ENCODE measurements around the gene ZIC4.

- TF ChIP-seq CEBPB (IDR thresholded peaks at IDR 0.05) (no peak), MAX (IDR thresholded peaks at IDR 0.05) (no peak), RAD21 (IDR thresholded peaks at IDR 0.05; ENCODE audit: low read depth) (no peak), TAF1 (IDR thresholded peaks at IDR 0.05; ENCODE audit: low read depth) (no peak), ZBTB7A (IDR thresholded peaks at IDR 0.05; ENCODE audit: low read depth) (no peak), REST (IDR thresholded peaks at IDR 0.05; ENCODE audit: low read depth) (no peak)
Observed at GRCh38 chr3:147415286-147415685, 8.9 kb upstream of the ZIC4 start.
